ENCODE measurements around the gene MAGIX. TPM values are rescaled to one million over a fixed set of nuclear protein-coding genes. Genes with fewer than 3 reads are reported as not detected.
A peak's percentile ranks its signal among the peaks of the same experiment; 100 is the strongest.
"Not testable (repeated sequence)": the region's sequence is repeated elsewhere in the genome, so short reads cannot be mapped to it uniquely, and the experiment has no call there.

Gene MAGIX
- total RNA-seq, 1 experiment from 2014 or later = 1.00 TPM

DNA sequence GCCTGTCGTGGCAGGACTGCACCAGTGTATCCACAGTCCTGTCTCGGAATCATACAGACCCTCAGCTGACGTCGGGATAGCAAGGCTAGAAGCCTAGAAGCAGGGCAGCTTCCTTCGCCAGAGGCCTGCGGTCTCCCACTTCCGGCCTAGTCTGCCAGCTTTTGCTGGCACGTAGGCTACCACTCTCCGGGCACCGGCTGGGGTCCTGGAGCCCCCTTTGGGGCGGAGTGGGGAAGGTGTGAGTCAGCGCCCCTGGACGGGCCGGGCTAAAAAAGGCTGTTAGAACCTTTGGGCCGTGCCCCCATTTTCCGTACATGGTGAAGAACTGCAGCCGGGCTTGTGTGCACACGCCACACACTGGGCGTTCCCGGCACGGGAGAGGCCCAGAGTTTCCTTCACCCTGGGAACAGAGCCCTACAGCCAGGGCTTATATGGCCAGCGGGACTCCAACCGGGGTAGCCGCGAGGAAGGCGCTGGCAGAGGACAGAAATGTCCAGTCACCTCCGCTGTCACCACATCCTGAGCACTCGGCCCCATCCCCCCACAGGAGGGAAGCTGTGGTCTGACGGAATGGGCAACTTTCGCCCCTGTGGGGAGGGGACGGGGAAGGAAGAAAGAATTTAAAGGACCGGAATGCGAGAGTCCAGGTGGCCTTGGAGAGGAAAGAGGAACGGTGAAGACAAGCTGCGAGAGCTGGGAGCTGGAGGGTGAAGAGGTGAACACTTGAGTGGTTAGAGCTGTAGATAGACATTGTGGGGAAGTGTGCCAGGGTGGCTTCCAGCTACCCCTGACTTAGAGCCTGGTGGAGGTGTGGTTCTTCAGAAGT, 4.6 kb downstream of the MAGIX start:
- peak overlapping the region; percentile 26 for H3K4me3 ChIP-seq
- no peaks in the 10 kb centered on the region for H3K27me3 ChIP-seq (replicated peaks)
- H3K36me3 ChIP-seq = 0 out of 2 replicates have a peak, but pooled peaks cover 3% of the 10 kb centered on the region
- peak overlapping the region; percentile 92 for H3K27ac ChIP-seq
- peaks cover 27% of the 10 kb centered on the region for H3K4me1 ChIP-seq (replicated peaks)
- no peaks in the 10 kb centered on the region for H3K9me3 ChIP-seq (replicated peaks)
- peak; percentile 67 to 78 for DNase-seq (ENCODE audit: low read depth in 1 of 2, low spot score in 2 of 2)

DNA sequence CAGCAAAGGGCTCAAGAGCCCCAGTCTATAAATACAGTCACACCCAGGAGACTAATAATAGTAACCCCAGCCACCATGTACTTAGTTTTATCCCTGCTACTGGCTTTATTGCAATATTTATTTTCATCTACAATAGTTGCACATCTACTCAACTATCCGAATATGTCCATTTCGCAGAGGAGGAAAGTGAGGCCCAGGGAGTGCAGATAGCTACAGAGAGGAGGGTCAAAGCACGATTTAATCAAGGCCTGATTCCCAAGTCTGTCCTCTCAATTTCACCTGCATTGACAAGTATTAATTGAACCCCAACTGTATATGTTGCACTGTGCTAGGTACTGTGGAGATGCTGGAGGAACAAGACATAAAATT, 5.2 kb downstream of the MAGIX start:
- peak overlapping the region; percentile 26 for H3K4me3 ChIP-seq
- peak overlapping the region; percentile 92 for H3K27ac ChIP-seq
- no peaks in the 10 kb centered on the region for H3K27me3 ChIP-seq (replicated peaks)
- H3K4me1 ChIP-seq (replicated peaks) = peaks cover 27% of the 10 kb centered on the region
- H3K36me3 ChIP-seq = peaks cover 8% of the 10 kb centered on the region; the same call in 1 of the 2 replicates
- no peak for DNase-seq (ENCODE audit: low read depth in 1 of 2, low spot score in 2 of 2)
- no peaks in the 10 kb centered on the region for H3K9me3 ChIP-seq (replicated peaks)

- DNase-seq (ENCODE audit: low read depth in 1 of 2, low spot score in 2 of 2) = peak; percentile 52 to 66
- Histone ChIP-seq H3K4me3 (peak within 1 kb of the TSS; percentile 69), H3K9me3 (replicated peaks) (no peaks in the 10 kb centered on the region), H3K36me3 (peaks cover 43% of the 10 kb centered on the region), H3K27ac (peak within 1 kb of the TSS; percentile 78), H3K27me3 (replicated peaks) (no peaks in the 10 kb centered on the region), H3K4me1 (replicated peaks) (peaks cover 12% of the 10 kb centered on the region)
Measured at GRCh38 chrX:49171752-49172279, 9.3 kb downstream of the MAGIX start, which contains the start of gene PLP2. Gene PLP2, plus strand, starts transcription at chrX:49171898. Its CDS starts 103 bp downstream, at chrX:49172001.

- peaks cover 47% of the 10 kb centered on the region for H3K36me3 ChIP-seq
- no peaks in the 10 kb centered on the region for H3K27me3 ChIP-seq (replicated peaks)
- H3K9me3 ChIP-seq (replicated peaks) = no peaks in the 10 kb centered on the region
- peak overlapping the region; percentile 78 for H3K27ac ChIP-seq
- peak; percentile 57 to 59 for DNase-seq (ENCODE audit: low read depth in 1 of 2, low spot score in 2 of 2)
- peak overlapping the region; percentile 69 for H3K4me3 ChIP-seq
- peaks cover 7% of the 10 kb centered on the region for H3K4me1 ChIP-seq (replicated peaks)
Measured at GRCh38 chrX:49172280-49172780, 9.8 kb downstream of the MAGIX start.

- not testable (repeated sequence) for H3K4me3 ChIP-seq; H3K4me1 ChIP-seq (replicated peaks); DNase-seq (ENCODE audit: low read depth in 1 of 2, low spot score in 2 of 2); H3K27me3 ChIP-seq (replicated peaks); H3K9me3 ChIP-seq (replicated peaks); H3K27ac ChIP-seq
- H3K36me3 ChIP-seq = peaks cover 51% of the 10 kb centered on the region
Measured at GRCh38 chrX:49173544-49173943, 11.0 kb downstream of the MAGIX start.

GRCh38 chrX:49174723-49175122, 12.2 kb downstream of the MAGIX start:
- H3K27ac ChIP-seq = no peak overlapping the region
- no peaks in the 10 kb centered on the region for H3K9me3 ChIP-seq (replicated peaks)
- H3K36me3 ChIP-seq = peaks cover 51% of the 10 kb centered on the region
- H3K4me3 ChIP-seq = no peak overlapping the region
- no peak for DNase-seq (ENCODE audit: low read depth in 1 of 2, low spot score in 2 of 2)
- H3K27me3 ChIP-seq (replicated peaks) = no peaks in the 10 kb centered on the region
- H3K4me1 ChIP-seq (replicated peaks) = no peaks in the 10 kb centered on the region

DNA sequence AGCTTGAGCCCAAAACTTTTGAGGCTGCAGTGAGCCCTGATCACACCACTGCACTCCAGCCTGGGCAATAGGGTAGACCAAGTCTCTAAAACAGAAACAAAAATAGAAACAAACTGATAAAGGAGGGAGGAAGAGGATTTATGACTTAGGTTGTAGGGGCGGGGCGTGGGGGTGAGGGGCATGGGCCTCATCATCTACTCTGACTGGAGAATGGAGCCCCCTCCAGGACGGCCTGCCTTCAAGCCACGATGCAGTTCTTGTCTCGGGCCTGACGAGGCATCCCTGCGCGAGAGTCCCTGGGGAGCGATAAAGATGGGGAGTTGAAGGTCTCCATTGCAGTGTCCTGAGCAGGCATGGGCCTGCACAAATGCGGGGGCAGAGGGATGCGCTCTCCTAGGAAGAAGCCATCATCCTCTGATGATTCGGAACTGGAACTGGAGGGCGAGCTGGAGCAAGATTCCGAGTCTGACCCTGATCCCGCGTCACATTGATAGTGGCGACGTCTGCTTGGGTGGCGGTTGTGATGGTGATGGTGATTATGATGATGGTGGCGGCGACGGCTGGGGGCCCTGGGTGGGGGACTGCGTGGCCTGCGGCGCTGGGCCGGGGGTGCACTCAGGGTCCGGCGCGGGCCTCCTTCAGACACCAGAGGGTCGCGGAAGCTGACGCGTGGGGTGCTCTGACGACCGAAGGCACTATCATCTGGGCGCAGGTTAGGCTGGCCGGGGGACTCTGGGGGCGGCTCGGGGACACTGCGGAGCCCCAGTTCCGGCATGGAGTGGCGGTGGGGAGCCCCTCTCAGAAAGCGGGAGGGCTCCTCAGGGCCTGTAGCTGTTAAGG, 13.1 kb downstream of the MAGIX start:
- no peaks in the 10 kb centered on the region for H3K9me3 ChIP-seq (replicated peaks)
- H3K27ac ChIP-seq = no peak overlapping the region
- H3K4me3 ChIP-seq = no peak overlapping the region
- H3K36me3 ChIP-seq = peaks cover 51% of the 10 kb centered on the region
- no peaks in the 10 kb centered on the region for H3K27me3 ChIP-seq (replicated peaks)
- no peak for DNase-seq (ENCODE audit: low read depth in 1 of 2, low spot score in 2 of 2)
- no peaks in the 10 kb centered on the region for H3K4me1 ChIP-seq (replicated peaks)

GRCh38 chrX:49176421-49177326, 14.1 kb downstream of the MAGIX start:
- no peaks in the 10 kb centered on the region for H3K9me3 ChIP-seq (replicated peaks)

DNA sequence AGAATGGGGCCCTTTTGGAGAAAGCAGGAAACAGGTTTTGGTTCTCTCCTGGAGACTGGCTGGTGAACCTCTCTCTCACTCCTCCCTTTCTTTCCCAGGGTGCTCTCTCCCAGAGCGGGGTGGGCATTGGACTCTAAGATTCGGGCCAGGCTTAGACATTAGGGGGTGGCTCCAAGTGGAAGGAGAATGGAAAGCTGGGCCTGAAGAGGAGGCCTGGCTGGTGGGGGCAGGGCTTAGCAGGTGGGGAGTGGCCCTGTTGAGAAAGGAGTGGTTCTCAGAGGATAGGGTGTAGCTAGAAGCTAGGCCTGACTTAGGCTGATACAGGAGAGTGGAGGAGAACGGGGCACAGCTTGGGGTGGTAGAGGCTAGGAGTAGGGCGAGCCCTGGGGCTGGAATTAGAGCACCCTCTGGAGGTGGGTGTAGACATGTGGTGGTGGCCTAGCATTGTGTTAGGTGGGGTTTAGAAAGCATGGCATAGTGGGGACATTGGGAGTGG, 14.8 kb downstream of the MAGIX start:
- DNase-seq (ENCODE audit: low read depth in 1 of 2, low spot score in 2 of 2) = no peak
- H3K4me3 ChIP-seq = no peak overlapping the region

More at GRCh38 chrX:49176421-49177326, 14.1 kb downstream of the MAGIX start:
- Histone ChIP-seq H3K36me3 (peaks cover 51% of the 10 kb centered on the region), H3K4me1 (replicated peaks) (no peaks in the 10 kb centered on the region), H3K27me3 (replicated peaks) (no peaks in the 10 kb centered on the region), H3K27ac (no peak overlapping the region), H3K4me3 (no peak overlapping the region)
- DNase-seq (ENCODE audit: low read depth in 1 of 2, low spot score in 2 of 2) = no peak

DNA sequence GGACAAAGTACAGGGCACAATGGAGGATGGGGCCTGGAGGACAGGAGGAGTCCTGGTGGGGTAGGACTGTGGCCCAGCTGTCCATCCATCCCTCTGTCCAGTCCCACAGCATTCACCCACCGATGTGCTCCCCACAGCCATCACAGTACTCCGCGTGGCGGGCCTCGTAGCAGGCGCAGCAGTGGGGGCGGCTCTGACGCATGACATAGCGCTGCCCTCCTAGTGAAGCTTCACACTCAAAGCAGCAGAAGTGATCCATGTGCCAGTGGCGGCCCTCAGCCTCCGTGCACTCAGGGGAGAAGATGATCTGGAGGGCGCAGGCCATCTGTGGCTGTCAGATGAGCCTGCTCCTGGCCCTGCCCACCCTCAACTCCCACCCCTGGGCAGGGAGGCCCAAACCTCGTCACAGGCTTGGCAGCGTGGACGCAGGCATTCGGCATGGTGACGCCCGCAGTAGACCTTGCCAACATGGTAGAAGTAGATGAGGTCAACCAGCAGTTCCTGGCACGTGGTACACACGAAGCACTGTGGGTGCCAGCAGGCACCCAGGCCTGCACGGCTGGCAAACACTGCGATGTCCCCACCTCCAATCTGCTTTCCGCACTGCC, 15.4 kb downstream of the MAGIX start:
- no peaks in the 10 kb centered on the region for H3K27me3 ChIP-seq (replicated peaks)

More for the DNA sequence above, 14.8 kb downstream of the MAGIX start:
- Histone ChIP-seq H3K27ac (no peak overlapping the region), H3K36me3 (peaks cover 46% of the 10 kb centered on the region), H3K9me3 (replicated peaks) (no peaks in the 10 kb centered on the region), H3K27me3 (replicated peaks) (no peaks in the 10 kb centered on the region), H3K4me1 (replicated peaks) (no peaks in the 10 kb centered on the region)

DNA sequence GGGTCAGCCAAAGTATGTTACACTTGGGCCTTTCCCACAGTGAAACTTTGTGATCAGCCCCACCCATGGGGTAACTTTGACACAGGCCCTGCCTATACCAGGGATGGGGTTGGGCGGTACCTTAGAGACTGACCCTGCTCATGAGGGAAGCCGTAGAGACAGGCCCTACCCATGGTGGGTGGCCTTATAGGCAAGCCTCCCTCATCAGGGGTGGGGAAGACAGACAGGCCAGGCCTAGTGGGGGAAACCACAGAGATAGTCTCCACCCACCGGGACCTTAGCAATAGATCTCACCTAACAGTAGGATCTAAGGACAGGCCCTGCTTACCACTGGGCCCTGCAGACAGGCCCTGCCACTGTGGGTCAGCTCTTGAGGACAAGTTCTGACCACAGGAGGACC, 16.0 kb downstream of the MAGIX start:
- Histone ChIP-seq H3K4me3 (no peak overlapping the region), H3K4me1 (replicated peaks) (no peaks in the 10 kb centered on the region), H3K27ac (no peak overlapping the region), H3K9me3 (replicated peaks) (no peaks in the 10 kb centered on the region), H3K27me3 (replicated peaks) (no peaks in the 10 kb centered on the region), H3K36me3 (peaks cover 37% of the 10 kb centered on the region)
- no peak for DNase-seq (ENCODE audit: low read depth in 1 of 2, low spot score in 2 of 2)

More for the DNA sequence above, 15.4 kb downstream of the MAGIX start:
- no peak overlapping the region for H3K4me3 ChIP-seq
- no peak for DNase-seq (ENCODE audit: low read depth in 1 of 2, low spot score in 2 of 2)
- no peak overlapping the region for H3K27ac ChIP-seq
- no peaks in the 10 kb centered on the region for H3K9me3 ChIP-seq (replicated peaks)
- peaks cover 42% of the 10 kb centered on the region for H3K36me3 ChIP-seq
- H3K4me1 ChIP-seq (replicated peaks) = no peaks in the 10 kb centered on the region

DNA sequence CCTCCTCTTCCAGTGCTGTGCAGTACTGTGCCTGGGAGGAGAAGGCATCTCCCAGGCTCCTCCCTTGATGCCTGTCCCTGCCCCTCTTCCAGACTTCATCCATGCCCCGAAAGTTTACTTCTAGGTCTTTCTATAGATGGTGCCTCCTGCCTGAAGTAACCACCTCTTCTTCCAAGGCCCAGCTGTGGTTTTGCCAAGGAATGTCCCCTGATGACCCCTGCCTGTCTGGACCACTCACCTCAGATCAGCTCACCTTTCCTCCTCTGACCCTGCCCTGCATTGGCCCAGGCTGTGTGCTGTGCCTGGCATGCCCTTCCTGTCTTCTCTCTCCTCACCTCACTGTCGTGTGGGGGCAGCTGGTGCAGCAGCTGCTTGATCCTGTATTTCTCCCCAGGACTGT, 16.8 kb downstream of the MAGIX start:
- no peak overlapping the region for H3K4me3 ChIP-seq
- peaks cover 34% of the 10 kb centered on the region for H3K36me3 ChIP-seq
- no peaks in the 10 kb centered on the region for H3K27me3 ChIP-seq (replicated peaks)
- H3K27ac ChIP-seq = no peak overlapping the region
- no peak for DNase-seq (ENCODE audit: low read depth in 1 of 2, low spot score in 2 of 2)
- H3K4me1 ChIP-seq (replicated peaks) = peaks cover 5% of the 10 kb centered on the region; the same call in 1 of the 2 replicates
- H3K9me3 ChIP-seq (replicated peaks) = no peaks in the 10 kb centered on the region
